Endothelial cell of umbilical vein (primary cell): ENCODE results near the gene HOXD12.

ENCODE experiments used
- CTCF ChIP-seq, 2 donors: IDR thresholded peaks; 1 replicate in 1 of 2; 2 replicates in 1 of 2; pipeline ENCODE4 v1.5.1; 2011; ENCODE audit warnings: low read length in 2 of 2, mild to moderate bottlenecking in 2 of 2, moderate library complexity in 2 of 2, control low read depth in 1 of 2, inconsistent platforms in 1 of 2, low read depth in 1 of 2; ENCODE audit not compliant: insufficient read depth in 1 of 2; ENCODE audit errors: extremely low read depth in 1 of 2
- JUN ChIP-seq: IDR thresholded peaks from 2 replicates; pipeline ENCODE4 v1.6.1; 2011; ENCODE audit warnings: borderline replicate concordance, low read depth; ENCODE audit not compliant: insufficient read length, insufficient read depth
- POLR2A ChIP-seq: IDR thresholded peaks from 2 replicates; pipeline ENCODE4 v1.6.1; 2012; ENCODE audit warnings: low read depth, mild to moderate bottlenecking, control low read depth, low read length
- POLR2AphosphoS5 ChIP-seq: IDR thresholded peaks from 2 replicates; pipeline ENCODE4 v1.6.1; 2012; ENCODE audit warnings: low read depth, mild to moderate bottlenecking, control low read depth, low read length, moderate library complexity; ENCODE audit not compliant: insufficient read depth

DNA sequence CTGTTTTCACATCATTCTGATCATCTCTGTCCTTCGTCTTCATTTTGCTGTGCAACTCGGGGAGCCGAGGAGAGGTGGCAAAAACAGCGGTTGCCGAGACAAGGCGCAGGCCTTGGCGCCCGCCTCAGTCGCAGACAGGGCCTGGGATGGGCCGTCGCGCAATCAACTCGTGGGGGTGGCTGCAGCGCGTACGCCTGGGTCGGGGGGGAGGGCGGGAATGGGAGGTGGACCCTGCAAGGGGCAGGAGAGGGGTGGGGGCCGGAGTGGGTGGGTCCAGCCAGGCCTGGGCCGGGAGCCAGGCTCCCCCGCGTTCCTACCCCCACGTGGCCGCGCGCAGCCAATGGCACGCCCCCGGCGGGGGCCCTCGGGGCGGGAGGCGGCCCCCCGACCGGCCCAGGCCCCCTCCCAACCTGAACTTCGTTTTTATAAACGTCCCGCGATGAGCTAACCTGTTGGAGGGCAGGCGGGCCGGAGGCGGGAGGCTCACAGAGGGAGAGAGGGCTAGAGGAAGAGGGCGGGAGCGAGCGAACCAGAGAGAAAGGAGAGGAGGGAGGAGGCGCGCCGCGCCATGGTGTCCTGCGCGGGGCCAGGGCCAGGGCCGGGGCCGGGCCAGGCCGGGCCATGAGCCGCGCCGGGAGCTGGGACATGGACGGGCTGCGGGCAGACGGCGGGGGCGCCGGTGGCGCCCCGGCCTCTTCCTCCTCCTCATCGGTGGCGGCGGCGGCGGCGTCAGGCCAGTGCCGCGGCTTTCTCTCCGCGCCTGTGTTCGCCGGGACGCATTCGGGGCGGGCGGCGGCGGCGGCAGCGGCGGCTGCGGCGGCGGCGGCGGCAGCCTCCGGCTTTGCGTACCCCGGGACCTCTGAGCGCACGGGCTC, 7.1 kb upstream of the HOXD12 start, which contains the start of gene HOXD13:
- TF ChIP-seq CTCF (IDR thresholded peaks at IDR 0.05; ENCODE audit: extremely low read depth in 1 of 2, insufficient read depth in 1 of 2, low read depth in 1 of 2, low read length in 2 of 2) (no peak), POLR2A (no peak), JUN (no peak), POLR2AphosphoS5 (no peak)
